ENCODE results near the gene MPZL1.

DNA sequence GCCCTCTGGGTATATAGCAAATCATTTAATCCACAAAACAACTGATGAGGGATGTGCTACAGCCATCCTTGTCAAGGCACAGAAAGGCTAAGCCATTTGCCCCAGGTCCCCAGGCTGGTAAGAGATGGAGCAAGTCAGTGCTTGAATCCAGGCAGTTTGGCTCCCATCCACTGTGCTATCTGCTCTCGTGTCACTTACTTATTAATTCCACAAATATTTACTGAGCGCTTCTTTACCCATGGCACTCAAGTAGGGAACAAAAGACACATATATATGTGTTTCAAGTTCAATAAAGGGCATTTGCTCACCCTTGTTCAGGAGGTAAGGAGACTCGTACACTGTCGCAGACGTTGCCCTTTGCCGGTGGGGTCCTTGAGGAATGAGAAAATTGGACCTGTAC lies 38.6 kb upstream of the MPZL1 start:
- TF ChIP-seq, protein P1, sequence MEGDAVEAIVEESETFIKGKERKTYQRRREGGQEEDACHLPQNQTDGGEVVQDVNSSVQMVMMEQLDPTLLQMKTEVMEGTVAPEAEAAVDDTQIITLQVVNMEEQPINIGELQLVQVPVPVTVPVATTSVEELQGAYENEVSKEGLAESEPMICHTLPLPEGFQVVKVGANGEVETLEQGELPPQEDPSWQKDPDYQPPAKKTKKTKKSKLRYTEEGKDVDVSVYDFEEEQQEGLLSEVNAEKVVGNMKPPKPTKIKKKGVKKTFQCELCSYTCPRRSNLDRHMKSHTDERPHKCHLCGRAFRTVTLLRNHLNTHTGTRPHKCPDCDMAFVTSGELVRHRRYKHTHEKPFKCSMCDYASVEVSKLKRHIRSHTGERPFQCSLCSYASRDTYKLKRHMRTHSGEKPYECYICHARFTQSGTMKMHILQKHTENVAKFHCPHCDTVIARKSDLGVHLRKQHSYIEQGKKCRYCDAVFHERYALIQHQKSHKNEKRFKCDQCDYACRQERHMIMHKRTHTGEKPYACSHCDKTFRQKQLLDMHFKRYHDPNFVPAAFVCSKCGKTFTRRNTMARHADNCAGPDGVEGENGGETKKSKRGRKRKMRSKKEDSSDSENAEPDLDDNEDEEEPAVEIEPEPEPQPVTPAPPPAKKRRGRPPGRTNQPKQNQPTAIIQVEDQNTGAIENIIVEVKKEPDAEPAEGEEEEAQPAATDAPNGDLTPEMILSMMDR (conservative IDR thresholded peaks at IDR 0.05 in 1 of 2, IDR thresholded peaks at IDR 0.05 in 1 of 2; ENCODE audit: low read depth in 1 of 2, low read length in 2 of 2), result no peak
- no peak for TF ChIP-seq EZH2 (IDR thresholded peaks at IDR 0.05; ENCODE audit: low read length, missing control alignments)
